ENCODE results near the gene ENPP6.

Gene ENPP6

DNA sequence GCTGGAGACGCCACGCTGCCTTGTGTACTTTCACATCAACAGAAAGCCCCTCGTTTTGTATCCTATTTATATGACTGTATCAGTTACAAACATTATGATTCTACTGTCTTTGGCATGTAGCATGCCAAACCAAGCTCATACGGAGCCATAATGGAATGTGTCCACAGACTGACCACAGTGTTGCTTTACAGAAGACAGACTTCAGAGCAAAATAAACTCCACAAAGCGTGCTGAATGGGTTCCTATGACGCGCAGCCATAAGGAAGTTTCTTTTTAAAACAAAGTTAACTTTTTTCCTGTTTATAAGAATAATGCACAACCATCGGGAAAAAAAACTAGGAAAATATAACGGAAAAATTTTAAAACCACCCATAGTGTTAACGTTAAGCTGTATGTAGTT is 176.5 kb downstream of the ENPP6 start:
- no peak for TF ChIP-seq SNAI2 (CRISPR knock-in tag; IDR thresholded peaks at IDR 0.05)
- TF ChIP-seq ARNTL (CRISPR knock-in tag; IDR thresholded peaks at IDR 0.05; ENCODE audit: borderline replicate concordance, low read depth): no peak
- TF ChIP-seq CSDC2 (CRISPR knock-in tag; IDR thresholded peaks at IDR 0.05): no peak
- TF ChIP-seq TCF4 (CRISPR knock-in tag; IDR thresholded peaks at IDR 0.05; ENCODE audit: borderline replicate concordance): no peak
- ATAC-seq: no peak

DNA sequence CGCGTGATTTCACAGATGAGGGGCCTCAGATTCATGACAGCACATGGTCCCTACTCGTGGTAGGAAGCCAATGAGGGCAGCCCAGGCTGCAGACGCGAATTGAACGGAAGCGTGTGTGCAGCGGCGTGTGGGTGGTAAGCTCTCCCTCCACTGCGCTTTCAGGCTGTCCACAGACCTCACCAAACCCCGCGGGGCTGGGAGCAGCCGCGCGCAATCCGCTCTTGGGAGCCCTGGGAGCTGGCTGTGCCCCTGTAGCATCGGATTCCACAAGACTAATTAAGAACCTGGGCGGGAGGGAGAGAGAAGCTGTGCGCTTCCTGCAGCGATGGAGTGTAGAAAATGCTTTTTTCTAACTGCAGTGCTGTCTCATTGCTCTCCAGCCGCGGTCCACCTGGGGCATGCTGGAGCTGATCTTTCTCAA is 177.7 kb downstream of the ENPP6 start:
- TF ChIP-seq, protein P1, sequence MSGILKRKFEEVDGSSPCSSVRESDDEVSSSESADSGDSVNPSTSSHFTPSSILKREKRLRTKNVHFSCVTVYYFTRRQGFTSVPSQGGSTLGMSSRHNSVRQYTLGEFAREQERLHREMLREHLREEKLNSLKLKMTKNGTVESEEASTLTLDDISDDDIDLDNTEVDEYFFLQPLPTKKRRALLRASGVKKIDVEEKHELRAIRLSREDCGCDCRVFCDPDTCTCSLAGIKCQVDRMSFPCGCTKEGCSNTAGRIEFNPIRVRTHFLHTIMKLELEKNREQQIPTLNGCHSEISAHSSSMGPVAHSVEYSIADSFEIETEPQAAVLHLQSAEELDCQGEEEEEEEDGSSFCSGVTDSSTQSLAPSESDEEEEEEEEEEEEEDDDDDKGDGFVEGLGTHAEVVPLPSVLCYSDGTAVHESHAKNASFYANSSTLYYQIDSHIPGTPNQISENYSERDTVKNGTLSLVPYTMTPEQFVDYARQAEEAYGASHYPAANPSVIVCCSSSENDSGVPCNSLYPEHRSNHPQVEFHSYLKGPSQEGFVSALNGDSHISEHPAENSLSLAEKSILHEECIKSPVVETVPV (CRISPR knock-in tag; IDR thresholded peaks at IDR 0.05): no peak
- TF ChIP-seq ZNF565 (CRISPR knock-in tag; conservative IDR thresholded peaks at IDR 0.05; ENCODE audit: low read depth) (no peak), ZFP30 (CRISPR knock-in tag; IDR thresholded peaks at IDR 0.05) (no peak), OSR1 (CRISPR knock-in tag; IDR thresholded peaks at IDR 0.05) (no peak), TOX (CRISPR knock-in tag; IDR thresholded peaks at IDR 0.05; ENCODE audit: borderline replicate concordance) (no peak), TCF4 (CRISPR knock-in tag; IDR thresholded peaks at IDR 0.05; ENCODE audit: borderline replicate concordance) (no peak), ISL1 (CRISPR knock-in tag; IDR thresholded peaks at IDR 0.05) (no peak)
- TF ChIP-seq, protein P2, sequence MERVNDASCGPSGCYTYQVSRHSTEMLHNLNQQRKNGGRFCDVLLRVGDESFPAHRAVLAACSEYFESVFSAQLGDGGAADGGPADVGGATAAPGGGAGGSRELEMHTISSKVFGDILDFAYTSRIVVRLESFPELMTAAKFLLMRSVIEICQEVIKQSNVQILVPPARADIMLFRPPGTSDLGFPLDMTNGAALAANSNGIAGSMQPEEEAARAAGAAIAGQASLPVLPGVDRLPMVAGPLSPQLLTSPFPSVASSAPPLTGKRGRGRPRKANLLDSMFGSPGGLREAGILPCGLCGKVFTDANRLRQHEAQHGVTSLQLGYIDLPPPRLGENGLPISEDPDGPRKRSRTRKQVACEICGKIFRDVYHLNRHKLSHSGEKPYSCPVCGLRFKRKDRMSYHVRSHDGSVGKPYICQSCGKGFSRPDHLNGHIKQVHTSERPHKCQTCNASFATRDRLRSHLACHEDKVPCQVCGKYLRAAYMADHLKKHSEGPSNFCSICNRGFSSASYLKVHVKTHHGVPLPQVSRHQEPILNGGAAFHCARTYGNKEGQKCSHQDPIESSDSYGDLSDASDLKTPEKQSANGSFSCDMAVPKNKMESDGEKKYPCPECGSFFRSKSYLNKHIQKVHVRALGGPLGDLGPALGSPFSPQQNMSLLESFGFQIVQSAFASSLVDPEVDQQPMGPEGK (CRISPR knock-in tag; IDR thresholded peaks at IDR 0.05; ENCODE audit: borderline replicate concordance): no peak
- TF ChIP-seq, protein P3, sequence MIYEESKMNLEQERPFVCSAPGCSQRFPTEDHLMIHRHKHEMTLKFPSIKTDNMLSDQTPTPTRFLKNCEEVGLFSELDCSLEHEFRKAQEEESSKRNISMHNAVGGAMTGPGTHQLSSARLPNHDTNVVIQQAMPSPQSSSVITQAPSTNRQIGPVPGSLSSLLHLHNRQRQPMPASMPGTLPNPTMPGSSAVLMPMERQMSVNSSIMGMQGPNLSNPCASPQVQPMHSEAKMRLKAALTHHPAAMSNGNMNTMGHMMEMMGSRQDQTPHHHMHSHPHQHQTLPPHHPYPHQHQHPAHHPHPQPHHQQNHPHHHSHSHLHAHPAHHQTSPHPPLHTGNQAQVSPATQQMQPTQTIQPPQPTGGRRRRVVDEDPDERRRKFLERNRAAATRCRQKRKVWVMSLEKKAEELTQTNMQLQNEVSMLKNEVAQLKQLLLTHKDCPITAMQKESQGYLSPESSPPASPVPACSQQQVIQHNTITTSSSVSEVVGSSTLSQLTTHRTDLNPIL (CRISPR knock-in tag; IDR thresholded peaks at IDR 0.05; ENCODE audit: low read depth): no peak
- no peak for ATAC-seq
